CD4-positive, alpha-beta T cell (primary cell): ENCODE measurements around the gene AGPS. TPM values are rescaled to one million over a fixed set of nuclear protein-coding genes. Genes with fewer than 3 reads are reported as not detected.

ENCODE experiments used
- ATAC-seq: fragments of 200-7000 bp; cut with Tn5 transposase; one replicate; pipeline ENCODE4 v1.10.0; 2022; ENCODE audit warnings: mild to moderate bottlenecking; ENCODE audit not compliant: poor library complexity
- CTCF ChIA-PET: fragments of 350-600 bp; sonication (Branson Sonifier 250); formaldehyde crosslinking; loops from one replicate; lab custom pipeline; 2021; ENCODE audit warnings: antibody characterized with exemption, inconsistent platforms; lab: Charles Lee
- POLR2A ChIA-PET: fragments of 350-600 bp; sonication (Branson Sonifier 250); formaldehyde crosslinking; loops from one replicate; lab custom pipeline; 2021; ENCODE audit warnings: antibody characterized with exemption, inconsistent platforms; lab: Charles Lee
- DNase-seq, 14 experiments: peaks; one replicate each; pipeline ENCODE4 v3.0.0-alpha.2; 2013 to 2020; ENCODE audit warnings: mixed read lengths in 2 of 14
- H3K27ac ChIP-seq, 2 donors: one replicate each; pipeline versions ENCODE4 v1.5.1 to v1.7.0; 2013; ENCODE audit warnings: low read length in 2 of 2, low read depth in 1 of 2, mild to moderate bottlenecking in 1 of 2
- H3K27me3 ChIP-seq, 2 experiments: 1 replicate in 1 of 2; 2 replicates in 1 of 2; pipeline versions ENCODE4 v1.6.1 to v1.7.0; 2013; ENCODE audit warnings: low read length in 2 of 2, control low read depth in 1 of 2, mild to moderate bottlenecking in 1 of 2, moderate library complexity in 1 of 2; ENCODE audit not compliant: insufficient read depth in 2 of 2, control insufficient read depth in 1 of 2
- H3K36me3 ChIP-seq: one replicate; pipeline ENCODE4 v1.6.1; 2013; ENCODE audit warnings: low read length, control low read depth; ENCODE audit not compliant: insufficient read depth
- H3K4me1 ChIP-seq: one replicate; pipeline ENCODE4 v1.6.1; 2013; ENCODE audit warnings: low read length, control low read depth; ENCODE audit not compliant: insufficient read depth
- H3K4me3 ChIP-seq: one replicate; pipeline ENCODE4 v1.5.1; 2013; ENCODE audit warnings: mild to moderate bottlenecking, low read length, moderate library complexity
- H3K9me3 ChIP-seq, 2 experiments: 1 replicate in 1 of 2; 2 replicates in 1 of 2; pipeline versions ENCODE4 v1.6.1 to v1.7.0; 2013; ENCODE audit warnings: low read length in 2 of 2, mild to moderate bottlenecking in 2 of 2, control low read depth in 1 of 2, moderate library complexity in 1 of 2; ENCODE audit not compliant: control insufficient read depth in 1 of 2, insufficient read depth in 1 of 2
- H3K27ac Mint-ChIP-seq: one replicate; pipeline ENCODE4 v1.8.0; 2020; ENCODE audit warnings: mixed read lengths
- H3K27me3 Mint-ChIP-seq: one replicate; pipeline ENCODE4 v1.8.0; 2021; ENCODE audit warnings: mixed read lengths
- H3K36me3 Mint-ChIP-seq: one replicate; pipeline ENCODE4 v1.8.0; 2021; ENCODE audit warnings: low read depth, mixed read lengths
- H3K4me1 Mint-ChIP-seq: one replicate; pipeline ENCODE4 v1.8.0; 2021; ENCODE audit warnings: low read depth, mixed read lengths
- H3K4me3 Mint-ChIP-seq: one replicate; pipeline ENCODE4 v1.8.0; 2020; ENCODE audit warnings: mild to moderate bottlenecking, mixed read lengths
- H3K9me3 Mint-ChIP-seq: one replicate; pipeline ENCODE4 v1.8.0; 2020; ENCODE audit warnings: mixed read lengths
- CTCF ChIP-seq: fragments of 200-600 bp; IDR thresholded peaks from one replicate; pipeline ENCODE4 v1.8.0; 2022; ENCODE audit warnings: antibody characterized with exemption, mild to moderate bottlenecking
- intact Hi-C, 2 experiments: fragments of 100-400 bp; cut with DNase I in 1 of 2; cut with micrococcal nuclease in 1 of 2; formaldehyde crosslinking; loops; one replicate each; pipeline versions ENCODE4 v1.15.1 to v1.9.0; 2023 to 2025; cut with DNase I, micrococcal nuclease
- total RNA-seq, 174 experiments: library from RNA in 2 of 174; stranded (reverse) in 2 of 174; gene quantifications; one replicate each; pipeline ENCODE4 v1.2.3 and lab custom pipeline; 2021 to 2026

Gene AGPS
- total RNA-seq, 2 experiments from 2014 or later: 21.5 to 23.9 TPM

DNA sequence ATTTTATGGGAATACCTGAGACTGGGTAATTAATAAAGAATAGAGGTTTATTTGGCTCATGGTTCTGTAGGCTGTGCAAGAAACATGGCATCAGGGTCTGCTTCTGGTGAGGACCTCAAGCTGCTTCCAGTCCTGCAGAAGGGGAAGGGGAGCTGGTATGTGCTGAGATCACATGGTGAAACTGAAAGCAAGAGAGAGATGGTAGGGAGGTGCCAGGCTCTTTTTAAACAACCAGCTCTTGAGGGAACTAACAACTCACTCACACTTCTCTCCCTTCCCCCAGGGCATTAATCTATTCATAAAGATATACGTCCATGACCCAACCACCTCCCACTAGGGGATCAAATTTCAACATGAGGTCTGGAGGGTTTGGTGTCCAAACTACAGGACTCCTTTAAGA lies 40.1 kb downstream of the AGPS start:
- no peaks in the 10 kb centered on the region for H3K27me3 ChIP-seq
- H3K9me3 Mint-ChIP-seq: peaks cover 21% of the 10 kb centered on the region
- no peaks in the 10 kb centered on the region for H3K4me1 ChIP-seq
- peaks cover 7% of the 10 kb centered on the region for H3K4me1 Mint-ChIP-seq
- CTCF ChIA-PET: no interaction called here
- H3K4me3 ChIP-seq: no peak overlapping the region
- H3K4me3 Mint-ChIP-seq: no peak overlapping the region
- no peak for DNase-seq
- intact Hi-C loops: no loop called here
- TF ChIP-seq CTCF: no peak
- no peak overlapping the region for H3K27ac ChIP-seq
- peaks cover 10 to 37% of the 10 kb centered on the region in 2 experiments for H3K9me3 ChIP-seq
- H3K36me3 ChIP-seq: peaks cover 17% of the 10 kb centered on the region
- no peak for ATAC-seq
- H3K36me3 Mint-ChIP-seq: peaks cover 89% of the 10 kb centered on the region
- no peaks in the 10 kb centered on the region for H3K27me3 Mint-ChIP-seq
- POLR2A ChIA-PET: no interaction called here
- H3K27ac Mint-ChIP-seq: no peak overlapping the region

- CTCF ChIA-PET: no interaction called here
- intact Hi-C loops: no loop called here
- ATAC-seq: no peak
These were observed 40.8 kb downstream of the AGPS start for GRCh38 chr2:177433402-177433801.

GRCh38 chr2:177434475-177434874 lies 41.9 kb downstream of the AGPS start:
- ChIA-PET POLR2A (no interaction called here), CTCF (no interaction called here)
- Histone ChIP-seq H3K36me3 (peaks cover 23% of the 10 kb centered on the region), H3K4me3 (no peak overlapping the region), H3K4me1 (no peaks in the 10 kb centered on the region), H3K9me3 (peaks cover 8 to 32% of the 10 kb centered on the region in 2 experiments), H3K27me3 (no peaks in the 10 kb centered on the region), H3K27ac (no peak overlapping the region)
- Mint-ChIP-seq H3K36me3 (peaks cover 86% of the 10 kb centered on the region), H3K4me1 (no peaks in the 10 kb centered on the region), H3K27me3 (no peaks in the 10 kb centered on the region), H3K9me3 (peaks cover 14% of the 10 kb centered on the region), H3K4me3 (no peak overlapping the region), H3K27ac (no peak overlapping the region)
- no peak for ATAC-seq
- DNase-seq: no peak
- TF ChIP-seq CTCF: no peak
- intact Hi-C loops: no loop called here

More at GRCh38 chr2:177433402-177433801, 40.8 kb downstream of the AGPS start:
- peaks cover 10 to 32% of the 10 kb centered on the region in 2 experiments for H3K9me3 ChIP-seq
- H3K36me3 Mint-ChIP-seq: peaks cover 89% of the 10 kb centered on the region
- no peak overlapping the region for H3K4me3 ChIP-seq
- no peaks in the 10 kb centered on the region for H3K27me3 ChIP-seq
- H3K9me3 Mint-ChIP-seq: peaks cover 21% of the 10 kb centered on the region
- no peaks in the 10 kb centered on the region for H3K4me1 ChIP-seq
- peaks cover 22% of the 10 kb centered on the region for H3K36me3 ChIP-seq
- H3K27ac ChIP-seq: no peak overlapping the region
- H3K27ac Mint-ChIP-seq: no peak overlapping the region
- H3K4me1 Mint-ChIP-seq: peaks cover 7% of the 10 kb centered on the region
- H3K27me3 Mint-ChIP-seq: no peaks in the 10 kb centered on the region
- DNase-seq: no peak
- no peak overlapping the region for H3K4me3 Mint-ChIP-seq
- POLR2A ChIA-PET: no interaction called here
- no peak for TF ChIP-seq CTCF
